Cardiac septum (tissue), 1 donor: ENCODE results near the gene LAMA4. TPM values are rescaled to one million over a fixed set of nuclear protein-coding genes. Genes with fewer than 3 reads are reported as not detected.

Experiments
- DNase-seq: peaks from one replicate; pipeline ENCODE4 v3.0.0-alpha.2; 2020; ENCODE audit warnings: low spot score
- intact Hi-C: fragments of 100-400 bp; cut with DNase I; formaldehyde crosslinking; loops from one replicate; pipeline ENCODE4 v1.14.0; 2022
- total RNA-seq: library from RNA; stranded (reverse); fragmentation: NEBNext Ultra II Directional; extraction: Animal tissue kit (Norgen Biotek cat#: 25700); gene quantifications from one replicate; pipeline ENCODE4 v1.2.1, GENCODE V29; 2021
- donor health status: DM: no; HTN: no; CAD: no.

LAMA4 gene
- total RNA-seq, 1 donor from 2014 or later = 93.9 TPM

GRCh38 chr6:112178846-112179245, 75.5 kb downstream of the LAMA4 start:
- intact Hi-C loops = no loop called here
- no peak for DNase-seq

- intact Hi-C loops = no loop called here
These were observed 77.3 kb downstream of the LAMA4 start for GRCh38 chr6:112177092-112177491.

GRCh38 chr6:112176175-112176574, 78.2 kb downstream of the LAMA4 start:
- intact Hi-C loops = no loop called here
- DNase-seq = no peak

More at GRCh38 chr6:112177092-112177491, 77.3 kb downstream of the LAMA4 start:
- no peak for DNase-seq

GRCh38 chr6:112173221-112173804, 81.1 kb downstream of the LAMA4 start:
- intact Hi-C loops = no loop called here
- no peak for DNase-seq

GRCh38 chr6:112172540-112172939, 81.8 kb downstream of the LAMA4 start:
- DNase-seq = no peak
- intact Hi-C loops = no loop called here

GRCh38 chr6:112169541-112169940, 84.8 kb downstream of the LAMA4 start:
- intact Hi-C loops = no loop called here
- DNase-seq = no peak

GRCh38 chr6:112163295-112164257, 90.8 kb downstream of the LAMA4 start:
- no peak for DNase-seq
- intact Hi-C loops = no loop called here

DNA sequence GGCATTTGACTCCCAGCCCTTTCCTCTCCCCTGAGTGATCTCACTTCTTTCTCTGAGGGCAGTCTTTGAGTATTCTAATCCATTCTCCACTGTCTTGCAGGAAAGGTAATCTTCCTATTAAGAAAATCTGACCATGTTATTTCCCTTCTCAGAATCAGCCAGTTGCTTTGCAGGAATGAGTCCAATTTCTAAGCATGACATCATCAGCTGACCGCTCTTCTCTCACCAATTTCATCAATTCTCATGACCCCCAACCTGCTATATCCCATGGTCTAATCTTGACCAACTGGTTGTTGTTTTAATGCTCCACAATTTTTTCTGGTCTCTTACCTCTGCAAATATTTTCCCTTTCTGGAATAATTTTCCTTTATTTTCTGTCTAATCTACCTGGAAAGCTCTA, 93.6 kb downstream of the LAMA4 start:
- intact Hi-C loops = no loop called here
- no peak for DNase-seq

DNA sequence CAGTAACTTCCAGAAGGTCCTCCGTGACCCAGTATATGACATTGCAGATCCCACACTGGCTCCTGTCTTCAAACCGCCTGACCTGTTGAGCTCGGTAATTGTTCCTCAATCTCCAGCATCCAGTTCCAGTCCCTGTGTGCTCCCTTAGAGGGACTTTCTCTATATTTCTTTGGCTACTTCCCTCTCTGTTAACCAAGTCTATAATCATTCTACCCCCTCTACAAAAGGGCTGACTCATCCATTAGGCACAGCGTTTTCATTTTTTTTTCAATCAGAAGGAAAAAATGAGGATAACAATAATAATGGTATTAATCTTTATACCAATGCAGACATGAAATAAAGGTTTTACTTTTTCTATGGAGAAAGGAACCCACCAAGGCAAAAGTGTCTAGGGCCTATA, 97.7 kb downstream of the LAMA4 start:
- DNase-seq = no peak
- intact Hi-C loops = no loop called here

GRCh38 chr6:112155886-112156285, 98.5 kb downstream of the LAMA4 start:
- DNase-seq = no peak
- intact Hi-C loops = no loop called here

- no peak for DNase-seq
- intact Hi-C loops = no loop called here
These were observed 99.7 kb downstream of the LAMA4 start for GRCh38 chr6:112154711-112155110.

DNA sequence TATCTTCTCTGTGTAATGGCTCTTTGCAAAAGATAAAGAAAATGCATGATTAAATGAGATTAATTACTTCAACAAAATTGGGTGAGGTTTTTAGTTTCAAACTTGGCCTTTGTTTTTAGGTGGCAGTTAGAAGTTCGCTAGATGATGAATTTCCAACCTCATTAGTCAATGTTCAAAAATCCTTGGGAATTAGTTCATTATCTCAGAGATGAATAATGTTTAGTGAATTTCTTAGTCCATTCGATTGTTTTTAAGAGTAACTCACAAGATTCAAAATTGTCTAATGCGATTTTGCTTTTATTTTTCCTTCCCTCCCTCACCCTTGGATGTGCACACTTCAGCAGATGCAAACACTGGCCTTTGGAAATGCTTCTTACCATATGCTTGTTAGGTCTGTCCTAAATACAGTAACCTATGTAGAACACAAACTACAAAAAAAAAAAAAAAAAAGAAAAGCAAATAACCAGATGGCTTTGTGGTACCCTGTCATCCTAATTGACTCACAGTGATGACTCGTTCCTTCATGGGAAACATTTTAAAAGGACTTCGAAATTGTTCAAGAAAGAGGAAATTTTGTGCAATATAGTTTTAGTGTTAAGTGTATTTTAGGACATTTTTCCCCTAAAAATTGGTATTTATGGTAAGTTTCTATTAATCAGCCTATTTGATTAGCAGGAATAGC, 100.3 kb downstream of the LAMA4 start:
- intact Hi-C loops = no loop called here
- DNase-seq = no peak

- intact Hi-C loops = no loop called here
- DNase-seq = no peak
These were observed 104.0 kb downstream of the LAMA4 start for GRCh38 chr6:112150363-112150762.

- no peak for DNase-seq
- intact Hi-C loops = no loop called here
These were observed 104.6 kb downstream of the LAMA4 start for GRCh38 chr6:112149719-112150263.

DNA sequence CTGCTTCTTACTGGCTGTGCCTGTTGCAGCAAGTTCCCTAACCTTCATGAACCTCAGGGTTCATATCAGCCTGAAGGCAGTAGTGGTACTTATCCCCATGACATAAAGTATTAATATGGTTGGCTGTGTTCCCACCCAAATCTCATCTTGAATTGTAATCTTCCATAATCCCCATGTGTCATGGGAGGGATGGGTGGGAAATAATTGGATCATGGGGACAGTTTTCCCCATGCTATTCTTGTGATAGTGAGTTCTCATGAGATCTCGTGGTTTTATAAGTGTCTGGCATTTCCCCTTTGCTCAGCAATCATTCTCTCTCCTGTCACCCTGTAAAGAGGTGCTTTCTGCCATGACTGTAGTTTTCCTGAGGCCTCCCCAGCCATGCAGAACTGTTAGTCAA, 105.1 kb downstream of the LAMA4 start:
- no peak for DNase-seq
- intact Hi-C loops = no loop called here

DNA sequence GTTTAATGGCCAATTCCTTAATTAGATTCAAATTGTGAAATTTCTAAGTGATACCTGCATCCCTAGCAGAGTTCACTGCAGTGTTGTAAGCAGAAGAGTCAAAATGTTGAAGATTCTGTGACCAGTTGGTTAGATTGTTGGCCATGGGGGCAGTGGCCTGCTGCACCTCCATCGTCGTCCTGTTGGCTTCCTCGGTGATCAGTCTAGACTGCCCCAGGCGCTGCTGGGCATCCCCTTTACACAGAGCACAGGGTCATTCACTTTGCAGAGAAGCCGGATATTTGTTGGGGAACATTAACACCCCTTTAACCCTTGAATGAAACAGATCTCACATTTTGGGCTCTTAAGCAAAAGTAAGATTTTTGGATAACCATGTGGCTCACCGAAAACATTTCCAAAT, 106.3 kb downstream of the LAMA4 start:
- intact Hi-C loops = no loop called here
- DNase-seq = no peak

DNA sequence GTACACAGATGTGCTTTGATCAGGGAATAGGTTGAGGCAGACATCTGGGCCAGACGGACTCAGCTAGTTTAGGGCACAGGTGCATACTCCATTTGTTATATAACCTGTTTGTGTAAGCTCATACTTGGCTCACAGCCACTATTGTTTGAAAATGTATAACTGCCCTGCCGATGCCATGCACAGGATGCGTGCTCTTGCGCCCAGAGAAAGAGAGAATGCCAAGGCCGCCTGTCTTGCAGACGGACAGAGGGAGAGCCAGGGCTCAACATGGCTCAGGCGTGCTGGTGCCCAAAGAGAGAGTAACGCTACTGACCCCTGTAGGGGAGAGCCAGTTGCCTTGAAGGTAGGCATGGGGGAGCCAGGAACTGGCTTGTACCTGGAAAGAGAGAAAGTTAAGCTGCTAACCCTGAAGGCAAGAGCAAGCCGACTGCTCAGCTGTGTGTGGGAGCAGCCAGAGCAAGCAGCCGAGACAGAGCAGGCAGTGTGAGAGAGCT, 109.2 kb downstream of the LAMA4 start:
- intact Hi-C loops = no loop called here
- no peak for DNase-seq

DNA sequence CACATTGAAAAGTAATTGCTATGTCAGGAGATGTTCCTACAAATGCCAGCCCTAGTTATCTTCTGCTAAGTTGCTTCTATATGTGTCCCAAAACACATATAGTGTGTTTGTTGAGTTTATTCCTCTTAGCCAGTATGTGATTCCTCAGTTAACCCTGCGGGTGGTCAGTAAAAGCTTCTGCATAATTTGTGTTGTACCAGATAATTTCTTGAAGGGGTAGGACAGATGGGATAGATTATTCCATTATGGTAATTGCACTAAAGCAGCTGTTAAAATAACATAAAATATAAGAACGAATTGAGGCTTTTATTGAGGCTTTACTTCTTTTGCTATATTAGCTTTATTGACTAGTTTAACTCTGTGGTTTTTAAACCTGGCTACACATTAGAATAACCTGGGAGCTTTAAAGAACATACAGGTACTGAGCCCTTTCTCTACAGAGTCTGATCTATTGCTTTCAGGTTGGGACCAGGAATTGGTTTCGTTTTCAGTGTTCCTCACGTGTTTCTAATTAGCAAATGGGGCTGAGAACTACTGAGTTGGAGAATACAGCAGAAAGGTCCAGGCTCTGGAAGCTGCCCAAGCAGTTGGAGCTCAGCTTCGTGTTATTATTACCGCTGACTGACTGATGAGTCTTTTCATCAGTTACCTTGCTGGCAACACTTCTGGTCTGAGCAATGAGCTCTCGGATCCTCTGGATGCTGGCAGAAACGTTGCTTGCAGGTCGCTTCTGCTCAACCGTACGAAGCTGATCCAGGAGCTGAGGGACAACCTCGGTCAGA, 110.0 kb downstream of the LAMA4 start:
- DNase-seq = no peak
- intact Hi-C loops = no loop called here

DNA sequence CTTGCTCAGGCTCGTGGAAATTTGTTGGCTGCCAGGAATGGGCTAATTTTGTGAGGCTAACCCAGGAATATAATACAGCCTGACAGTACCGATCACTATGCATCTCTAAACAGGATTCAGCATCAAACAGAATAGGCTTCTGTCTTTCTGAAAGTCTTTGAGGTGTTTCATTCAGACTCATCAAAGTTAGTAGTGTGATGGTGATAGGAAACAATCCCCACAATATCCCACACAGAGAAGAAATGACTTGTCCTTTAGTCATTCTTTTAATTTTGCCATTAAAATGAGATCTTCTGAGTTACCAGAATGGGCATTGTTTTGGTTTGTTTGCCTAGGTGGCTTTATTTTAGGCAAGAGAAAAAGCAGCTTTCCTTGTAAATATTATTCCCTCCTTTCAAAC, 112.7 kb downstream of the LAMA4 start:
- intact Hi-C loops = no loop called here
- DNase-seq = no peak
